B cell (primary cell): ENCODE results near the gene FOXL2NB. TPM values are rescaled to one million over a fixed set of nuclear protein-coding genes. Genes with fewer than 3 reads are reported as not detected.

Source experiments
- ATAC-seq: fragments of 200-7000 bp; cut with Tn5 transposase; one replicate; pipeline ENCODE4 v1.10.0; 2021; ENCODE audit warnings: low read depth, mild to moderate bottlenecking, moderate number of reproducible peaks, moderate library complexity
- CTCF ChIA-PET: fragments of 350-600 bp; sonication (Branson Sonifier 250); formaldehyde crosslinking; loops from one replicate; lab custom pipeline; 2021; ENCODE audit warnings: antibody characterized with exemption, inconsistent platforms; lab: Charles Lee
- POLR2A ChIA-PET: fragments of 350-600 bp; sonication (Branson Sonifier 250); formaldehyde crosslinking; loops from one replicate; lab custom pipeline; 2021; ENCODE audit warnings: antibody characterized with exemption; lab: Charles Lee
- DNase-seq: peaks from one replicate; pipeline ENCODE4 v3.0.0; 2013
- H2AFZ ChIP-seq: 2 replicates; pipeline ENCODE4 v1.6.1; 2012; ENCODE audit warnings: mild to moderate bottlenecking, low read depth, low read length; ENCODE audit not compliant: insufficient read depth, poor library complexity, severe bottlenecking
- H3K27ac ChIP-seq, 2 donors: 1 replicate in 1 of 2; 2 replicates in 1 of 2; pipeline ENCODE4 v1.5.1; 2012 to 2013; ENCODE audit warnings: low read length in 2 of 2, mild to moderate bottlenecking in 2 of 2, moderate library complexity in 1 of 2
- H3K27me3 ChIP-seq, 4 experiments: fragments of 200-600 bp in 1 of 4; sonication (generic) in 1 of 4; replicated peaks in 1 of 4; 1 replicate in 2 of 4; 2 replicates in 2 of 4; pipeline versions ENCODE4 v1.6.1 to v1.7.0; 2013 to 2016; ENCODE audit warnings: low read length in 3 of 4, mild to moderate bottlenecking in 2 of 4, mixed read lengths in 1 of 4, moderate library complexity in 1 of 4; ENCODE audit not compliant: insufficient read depth in 4 of 4, control insufficient read depth in 3 of 4; ENCODE audit errors: control extremely low read depth in 1 of 4
- H3K36me3 ChIP-seq, 2 experiments: replicated peaks in 1 of 2; 1 replicate in 1 of 2; 2 replicates in 1 of 2; pipeline versions ENCODE4 v1.6.1 to v1.7.1; 2013; ENCODE audit warnings: low read length in 1 of 2; ENCODE audit not compliant: insufficient read depth in 2 of 2, control insufficient read depth in 1 of 2; ENCODE audit errors: control extremely low read depth in 1 of 2, extremely low read depth in 1 of 2
- H3K4me1 ChIP-seq, 2 donors: fragments of 200-600 bp in 1 of 2; sonication (generic) in 1 of 2; 1 replicate in 1 of 2; 2 replicates in 1 of 2; pipeline versions ENCODE4 v1.5.1 to v1.6.1; 2013 to 2017; ENCODE audit warnings: low read length in 2 of 2; ENCODE audit not compliant: control insufficient read depth in 2 of 2, insufficient read depth in 2 of 2
- H3K4me2 ChIP-seq: replicated peaks from 2 replicates; pipeline ENCODE3; 2012; ENCODE audit warnings: mild to moderate bottlenecking, low read depth, low read length; ENCODE audit not compliant: poor library complexity, severe bottlenecking
- H3K4me3 ChIP-seq, 5 experiments: fragments of 200-600 bp in 1 of 5; sonication (generic) in 1 of 5; 1 replicate in 3 of 5; 2 replicates in 2 of 5; pipeline versions ENCODE4 v1.5.1 to v1.7.0; 2011 to 2016; ENCODE audit warnings: low read length in 4 of 5, mild to moderate bottlenecking in 4 of 5, low read depth in 2 of 5, control low read depth in 1 of 5, moderate library complexity in 1 of 5; ENCODE audit not compliant: insufficient read depth in 1 of 5; ENCODE audit errors: control extremely low read depth in 1 of 5, extremely low read depth in 1 of 5
- H3K79me2 ChIP-seq: fragments of 200-600 bp; sonication (generic); one replicate; pipeline ENCODE4 v1.6.0; 2016; ENCODE audit warnings: low read length; ENCODE audit not compliant: control insufficient read depth, insufficient read depth
- H3K9ac ChIP-seq: fragments of 200-600 bp; sonication (generic); 2 replicates; pipeline ENCODE4 v1.6.1; 2017; ENCODE audit warnings: mild to moderate bottlenecking, low read length, moderate library complexity
- H3K9me3 ChIP-seq, 3 donors: one replicate each; pipeline versions ENCODE4 v1.6.1 to v1.7.1; 2013; ENCODE audit warnings: low read length in 2 of 3; ENCODE audit not compliant: control insufficient read depth in 2 of 3, insufficient read depth in 1 of 3; ENCODE audit errors: control extremely low read depth in 1 of 3
- H4K20me1 ChIP-seq: 2 replicates; pipeline ENCODE4 v1.6.0; 2012; ENCODE audit warnings: mild to moderate bottlenecking, low read length; ENCODE audit not compliant: insufficient read depth, control insufficient read depth, poor library complexity, severe bottlenecking
- H3K27ac Mint-ChIP-seq: one replicate; pipeline ENCODE4 v1.8.0; 2021; ENCODE audit warnings: mixed read lengths
- H3K27me3 Mint-ChIP-seq: one replicate; pipeline ENCODE4 v1.8.0; 2021; ENCODE audit warnings: mixed read lengths
- H3K4me1 Mint-ChIP-seq: one replicate; pipeline ENCODE4 v1.8.0; 2021; ENCODE audit warnings: mixed read lengths
- H3K4me3 Mint-ChIP-seq: one replicate; pipeline ENCODE4 v1.8.0; 2021; ENCODE audit warnings: mixed read lengths
- H3K9me3 Mint-ChIP-seq: one replicate; pipeline ENCODE4 v1.8.0; 2022; ENCODE audit warnings: mixed read lengths; ENCODE audit not compliant: insufficient read depth
- CTCF ChIP-seq: fragments of 200-600 bp; IDR thresholded peaks from one replicate; pipeline ENCODE4 v1.8.0; 2022; ENCODE audit warnings: antibody characterized with exemption, mild to moderate bottlenecking
- EZH2 ChIP-seq: IDR thresholded peaks from 2 replicates; pipeline ENCODE4 v1.6.1; 2012; ENCODE audit warnings: borderline replicate concordance, low read depth, mild to moderate bottlenecking, moderate library complexity, low read length; ENCODE audit not compliant: insufficient read depth, poor library complexity, severe bottlenecking
- WGBS: methylation state at CpG from one replicate; pipeline ENCODE4 v1.1.5; 2013; ENCODE audit warnings: missing lambda C conversion rate; ENCODE audit not compliant: insufficient coverage; 5-methylcytosine and 5-hydroxymethylcytosine counted together
- intact Hi-C: fragments of 100-400 bp; cut with micrococcal nuclease; formaldehyde crosslinking; loops from one replicate; pipeline ENCODE4 v1.10.0; 2022
- polyA plus RNA-seq: library from polyadenylated mRNA; depleted of rRNA; stranded (reverse); fragments of >200 nt; gene quantifications from 2 replicates; pipeline ENCODE4 v1.2.3, GENCODE V29; 2012
- total RNA-seq, 2 donors: library from RNA; stranded (reverse); fragments of 120-200 nt in 1 of 2; gene quantifications; 1 replicate in 1 of 2; 2 replicates in 1 of 2; pipeline versions ENCODE4 v1.2.3 to v1.2.4, GENCODE V29; 2013 to 2022

The FOXL2NB gene
- total and polyA plus RNA-seq, 2 donors (not counting 1 experiment from before 2014, with no cell fraction given): not detected

DNA sequence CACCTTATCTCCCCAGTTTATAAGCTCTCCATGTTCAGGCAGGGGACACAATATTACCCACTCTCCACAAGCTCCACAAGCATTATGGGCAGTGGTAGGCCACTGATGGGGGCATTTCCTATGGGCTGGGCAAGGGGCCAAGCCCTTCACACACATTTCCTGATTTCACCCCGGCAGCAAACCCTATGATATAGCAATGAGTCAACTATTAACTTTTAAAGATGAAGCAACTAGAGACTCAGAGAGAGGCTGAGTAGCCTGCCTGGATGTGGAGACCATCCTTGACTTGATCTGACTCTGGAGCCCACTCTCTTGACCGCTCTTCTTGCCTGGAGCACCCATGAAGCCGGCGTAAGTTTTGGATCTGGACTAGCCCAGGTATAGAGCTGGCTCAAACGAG, 27.4 kb downstream of the FOXL2NB start:
- intact Hi-C loops: no loop called here
- ATAC-seq: no peak
- POLR2A ChIA-PET: no interaction called here
- no peaks in the 10 kb centered on the region for H3K27me3 ChIP-seq
- no peak overlapping the region for H3K4me2 ChIP-seq
- Mint-ChIP-seq H3K27me3 (peaks cover 15% of the 10 kb centered on the region), H3K4me1 (no peaks in the 10 kb centered on the region), H3K4me3 (no peak overlapping the region), H3K27ac (no peak overlapping the region), H3K9me3 (no peaks in the 10 kb centered on the region)
- CTCF ChIA-PET: no interaction called here
- no peak for DNase-seq
- no peaks in the 10 kb centered on the region for H4K20me1 ChIP-seq
- no peaks in the 10 kb centered on the region for H3K79me2 ChIP-seq
- H3K9ac ChIP-seq: no peak overlapping the region
- 88% methylated on average over 4 of the region's 5 CpGs for WGBS
- TF ChIP-seq CTCF (no peak), EZH2 (no peak)
- no peak overlapping the region for H2AFZ ChIP-seq
- no peak overlapping the region for H3K27ac ChIP-seq
- H3K36me3 ChIP-seq: no peaks in the 10 kb centered on the region
- no peaks in the 10 kb centered on the region for H3K9me3 ChIP-seq
- H3K4me3 ChIP-seq: no peak overlapping the region
- H3K4me1 ChIP-seq: no peaks in the 10 kb centered on the region

- intact Hi-C loops: no loop called here
- no peak overlapping the region for H3K27ac Mint-ChIP-seq
- no peak for DNase-seq
- H3K4me2 ChIP-seq: no peak overlapping the region
- H3K9me3 Mint-ChIP-seq: no peaks in the 10 kb centered on the region
- no peak overlapping the region for H3K9ac ChIP-seq
- no peaks in the 10 kb centered on the region for H3K9me3 ChIP-seq
- WGBS: 100% methylated on average over 4 of the region's 8 CpGs
- CTCF ChIA-PET: no interaction called here
- no peak for ATAC-seq
- H4K20me1 ChIP-seq: no peaks in the 10 kb centered on the region
- H3K36me3 ChIP-seq: no peaks in the 10 kb centered on the region
- no peak overlapping the region for H3K4me3 Mint-ChIP-seq
- H3K4me1 ChIP-seq: no peaks in the 10 kb centered on the region
- H3K27me3 Mint-ChIP-seq: peaks cover 15% of the 10 kb centered on the region
- TF ChIP-seq CTCF (no peak), EZH2 (no peak)
- POLR2A ChIA-PET: no interaction called here
- H2AFZ ChIP-seq: no peak overlapping the region
- H3K79me2 ChIP-seq: no peaks in the 10 kb centered on the region
- H3K4me1 Mint-ChIP-seq: no peaks in the 10 kb centered on the region
- H3K27ac ChIP-seq: no peak overlapping the region
- H3K27me3 ChIP-seq: no peaks in the 10 kb centered on the region
- no peak overlapping the region for H3K4me3 ChIP-seq
Observed at GRCh38 chr3:138975351-138975750, 28.3 kb downstream of the FOXL2NB start.
